HG03558 (cell line): Measurements from ENCODE around the gene EPB41L4B.
A peak's percentile ranks its signal among the peaks of the same experiment; 100 is the strongest.

Experiments used
- ATAC-seq: cut with Tn5 transposase; IDR thresholded peaks from one replicate; pipeline ENCODE4 v1.9.1; 2021; ENCODE audit warnings: moderate number of reproducible peaks; ENCODE audit not compliant: unreplicated experiment; ENCODE audit errors: extremely low read depth

The EPB41L4B gene

GRCh38 chr9:109250311-109250741, 70.5 kb downstream of the EPB41L4B start:
- ATAC-seq = no peak

DNA sequence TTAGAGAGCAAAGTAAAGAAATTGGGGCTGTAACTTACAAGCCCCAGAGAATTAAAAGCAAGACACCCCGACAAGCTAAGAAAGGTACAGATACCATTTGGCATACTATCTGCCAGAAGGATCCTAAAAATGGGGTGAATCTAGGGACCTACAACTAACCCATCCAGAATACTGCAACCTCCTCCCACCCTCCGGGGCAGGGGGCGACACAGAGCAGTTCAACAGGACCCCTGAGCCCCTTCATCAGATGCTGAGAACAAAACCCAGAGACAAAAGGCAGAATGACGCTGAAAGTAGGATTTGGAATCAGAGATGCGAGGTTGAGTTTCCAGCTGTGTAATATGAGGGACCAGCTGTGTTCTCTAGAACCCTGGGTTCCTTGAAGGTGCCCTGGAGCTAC, 71.2 kb downstream of the EPB41L4B start:
- no peak for ATAC-seq

GRCh38 chr9:109248133-109248581, 72.7 kb downstream of the EPB41L4B start:
- no peak for ATAC-seq

DNA sequence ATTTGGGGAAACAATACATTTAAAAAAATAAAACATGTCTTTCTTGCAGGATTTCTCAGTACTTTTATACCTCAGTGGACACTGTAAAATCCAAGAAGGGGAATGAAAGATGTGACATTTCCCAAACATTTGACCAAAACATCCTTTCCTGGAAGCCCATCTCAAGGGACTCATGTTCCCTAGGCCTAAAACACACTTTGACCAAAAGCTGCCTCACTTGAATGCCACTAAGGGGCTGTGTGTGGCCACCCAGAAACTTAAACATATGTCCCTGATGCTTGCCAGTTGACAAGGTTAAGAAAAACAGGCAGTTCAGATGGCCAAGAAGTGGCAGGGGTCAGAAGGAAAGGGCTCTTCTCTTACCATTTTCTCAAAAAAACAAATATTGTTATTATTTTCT, 73.6 kb downstream of the EPB41L4B start:
- no peak for ATAC-seq

GRCh38 chr9:109246533-109246932, 74.3 kb downstream of the EPB41L4B start:
- no peak for ATAC-seq

DNA sequence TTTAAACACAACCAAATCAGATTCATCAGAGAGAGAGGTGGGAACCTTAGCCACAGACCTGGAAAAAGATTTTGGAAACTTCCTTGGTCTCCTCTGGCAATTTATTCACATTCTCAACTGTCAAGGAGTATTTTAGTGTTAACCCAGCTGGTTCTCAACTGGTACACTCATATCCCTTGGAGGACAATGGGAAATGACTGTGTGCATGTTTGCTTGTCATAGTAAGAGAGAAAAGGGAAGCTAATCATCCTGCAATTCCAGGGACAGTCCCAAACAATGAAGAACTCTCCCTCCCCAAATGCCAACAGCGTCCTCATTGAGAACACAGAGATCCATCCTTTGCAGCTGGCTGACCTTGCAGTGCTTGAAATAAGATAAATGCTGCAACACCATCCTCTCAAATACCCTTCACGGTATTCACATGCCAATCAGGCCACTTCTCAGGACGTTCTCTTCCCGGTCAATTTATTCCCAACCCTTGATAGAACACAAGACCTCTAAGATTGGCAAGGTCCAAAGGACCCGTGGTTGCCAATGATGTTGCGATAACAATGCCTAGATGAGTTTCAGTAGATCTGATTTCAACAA, 75.5 kb downstream of the EPB41L4B start:
- no peak for ATAC-seq

DNA sequence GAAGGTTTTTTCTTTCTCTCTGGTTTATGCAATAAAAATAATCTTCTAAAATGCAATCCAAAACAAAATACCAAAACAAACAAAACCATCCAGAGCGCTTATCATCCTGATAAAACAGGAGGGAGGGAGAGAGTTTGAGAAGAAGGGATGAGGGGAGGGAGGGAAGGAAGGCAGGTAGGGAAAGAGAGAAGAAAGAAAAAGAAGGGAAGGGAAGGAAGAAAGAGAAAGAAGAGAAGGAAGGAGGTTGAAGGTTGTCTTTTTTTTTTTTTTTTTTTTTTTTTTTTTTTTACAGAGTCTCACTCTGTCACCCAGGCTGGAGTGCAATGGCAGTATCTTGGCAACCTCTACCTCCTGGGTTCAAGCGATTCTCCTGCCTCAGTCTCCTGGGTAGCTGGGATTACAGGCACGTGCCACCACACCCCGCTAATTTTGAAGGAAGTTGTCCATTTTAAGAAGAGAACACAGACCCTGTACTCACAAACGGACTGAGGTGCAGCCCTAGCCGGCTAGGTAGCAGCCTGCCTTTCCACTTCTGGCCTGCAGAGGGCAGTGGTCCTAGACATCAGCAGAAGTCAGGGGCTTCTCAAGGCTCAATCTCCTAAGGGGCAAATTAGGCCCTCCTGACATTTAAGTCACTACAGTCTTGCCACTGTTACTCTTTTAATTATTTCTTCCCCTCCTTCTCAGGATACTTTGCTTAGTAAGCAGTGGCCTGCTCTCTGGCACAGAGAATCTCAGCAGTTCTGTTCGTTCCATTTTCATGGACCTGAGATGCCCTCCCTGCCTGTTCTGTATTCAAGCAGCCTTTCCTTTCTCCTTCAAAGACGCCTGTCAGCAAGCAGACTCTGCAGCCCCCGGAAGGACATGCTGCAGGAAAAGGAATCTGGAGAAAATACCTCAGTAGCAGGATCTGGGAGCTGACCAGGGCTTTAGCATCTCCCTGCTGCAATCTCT, 76.4 kb downstream of the EPB41L4B start:
- ATAC-seq = peak; percentile 53

- ATAC-seq = no peak
Measured at GRCh38 chr9:109242741-109243140, 78.1 kb downstream of the EPB41L4B start.

GRCh38 chr9:109242014-109242413, 78.8 kb downstream of the EPB41L4B start:
- ATAC-seq = no peak

GRCh38 chr9:109241207-109241606, 79.7 kb downstream of the EPB41L4B start:
- ATAC-seq = no peak

DNA sequence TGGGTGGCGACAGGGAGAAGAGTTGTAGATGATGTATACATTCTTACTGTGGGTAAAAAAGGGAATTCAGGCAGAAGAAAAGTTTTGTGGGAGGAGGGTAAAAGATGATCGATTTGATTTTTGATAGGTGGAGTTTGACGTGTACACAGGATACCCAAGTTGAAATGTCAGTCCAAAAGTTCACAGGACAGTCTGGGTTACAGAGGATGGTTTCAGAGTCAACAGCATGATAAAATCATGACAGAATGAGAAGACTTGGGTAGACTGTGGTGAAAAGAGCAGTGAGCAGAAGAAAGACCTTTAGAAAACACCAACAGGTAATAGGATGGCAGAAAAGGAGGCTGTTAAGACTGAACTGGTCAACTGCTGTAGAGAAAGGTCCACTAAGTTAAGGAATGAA, 81.6 kb downstream of the EPB41L4B start:
- ATAC-seq = no peak

- no peak for ATAC-seq
Measured at GRCh38 chr9:109238655-109239054, 82.2 kb downstream of the EPB41L4B start.

DNA sequence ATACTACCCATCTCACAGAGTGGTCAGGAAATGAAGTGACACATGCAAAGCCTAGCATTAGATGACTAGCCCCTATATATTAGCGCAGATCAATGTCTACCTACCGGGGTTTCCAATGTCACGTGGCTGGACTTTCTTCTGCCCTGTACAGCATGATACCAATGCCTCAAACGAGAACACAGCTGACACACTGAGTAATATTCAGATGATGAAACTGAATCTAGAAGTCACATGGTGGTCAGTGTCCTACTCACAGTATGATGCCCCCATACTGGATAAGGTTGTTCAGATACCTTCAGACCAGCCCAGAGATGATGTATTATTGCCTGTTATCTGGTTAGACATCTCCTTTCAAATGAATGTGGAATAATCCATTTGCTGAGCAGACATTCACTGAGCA, 82.7 kb downstream of the EPB41L4B start:
- no peak for ATAC-seq

- no peak for ATAC-seq
Measured at GRCh38 chr9:109232449-109233237, 88.2 kb downstream of the EPB41L4B start.

- no peak for ATAC-seq
Measured at GRCh38 chr9:109231593-109231992, 89.3 kb downstream of the EPB41L4B start.

GRCh38 chr9:109230277-109230676, 90.6 kb downstream of the EPB41L4B start:
- ATAC-seq = no peak

GRCh38 chr9:109229682-109230081, 91.2 kb downstream of the EPB41L4B start:
- ATAC-seq = no peak

DNA sequence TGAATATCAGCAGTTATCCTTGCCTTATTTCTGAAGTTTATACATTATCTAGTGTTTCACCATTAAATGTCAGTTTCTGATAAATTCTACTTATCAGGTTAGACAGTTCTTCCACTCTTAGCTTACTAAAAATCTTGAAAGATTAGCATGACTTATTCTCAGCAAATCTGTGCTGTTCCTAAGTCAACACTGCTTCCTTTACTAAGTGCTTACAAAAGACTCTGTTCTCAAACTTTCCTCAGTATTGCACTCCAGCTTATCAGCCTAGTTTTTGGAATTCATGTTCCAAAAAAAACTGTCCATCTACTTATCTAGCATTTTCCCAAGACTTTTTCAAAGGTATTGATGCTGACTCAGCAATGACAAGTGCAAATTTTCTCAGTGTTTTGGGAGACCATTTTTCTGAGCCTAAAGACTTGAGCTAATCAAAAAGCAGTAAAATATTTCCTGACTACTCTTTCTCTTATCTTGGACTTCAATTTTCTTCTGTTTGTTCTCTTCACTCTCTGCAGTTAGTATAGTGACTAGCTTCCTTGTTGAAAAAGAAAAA, 92.7 kb downstream of the EPB41L4B start:
- ATAC-seq = no peak

DNA sequence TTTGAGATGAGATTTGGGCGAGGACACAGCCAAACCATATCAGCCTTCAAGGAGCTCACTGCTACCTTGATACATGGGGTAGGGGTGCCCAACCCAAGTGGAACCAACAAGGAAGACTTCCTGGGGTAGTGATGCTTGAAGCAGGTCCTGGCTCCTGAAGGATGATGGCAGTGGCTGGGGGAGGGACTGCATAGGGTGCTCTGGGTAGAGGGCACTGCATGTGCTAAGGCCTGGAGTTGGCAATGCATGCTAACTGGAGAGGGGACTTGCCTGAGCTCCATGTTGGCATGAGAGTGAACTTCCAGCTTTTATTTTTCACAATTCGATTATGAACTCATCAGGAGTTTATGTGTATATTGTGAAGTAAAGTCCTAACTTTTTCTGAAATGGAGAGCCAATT, 95.2 kb downstream of the EPB41L4B start:
- no peak for ATAC-seq

- ATAC-seq = no peak
Measured at GRCh38 chr9:109224751-109225150, 96.1 kb downstream of the EPB41L4B start.
